BLaER1 (cell line): Measurements from ENCODE around the gene LRPAP1.
"Not testable (repeated sequence)": the region's sequence is repeated elsewhere in the genome, so short reads cannot be mapped to it uniquely, and the experiment has no call there.

Source experiments
- H3K27ac ChIP-seq: shearing (Covaris generic); formaldehyde crosslinking; 2 replicates; pipeline ENCODE4 v1.8.1; 2022
- H3K27me3 ChIP-seq: shearing (Covaris generic); formaldehyde crosslinking; 2 replicates; pipeline ENCODE4 v1.8.1; 2022
- H3K36me3 ChIP-seq: shearing (Covaris generic); formaldehyde crosslinking; 2 replicates; pipeline ENCODE4 v1.8.1; 2022
- H3K4me1 ChIP-seq: shearing (Covaris generic); formaldehyde crosslinking; 2 replicates; pipeline ENCODE4 v1.8.1; 2022
- H3K4me2 ChIP-seq: shearing (Covaris generic); formaldehyde crosslinking; 2 replicates; pipeline ENCODE4 v1.8.1; 2022
- H3K4me3 ChIP-seq: shearing (Covaris generic); formaldehyde crosslinking; 2 replicates; pipeline ENCODE4 v1.8.1; 2022
- H3K9ac ChIP-seq: shearing (Covaris generic); formaldehyde crosslinking; 2 replicates; pipeline ENCODE4 v1.8.1; 2022
- H3K9me3 ChIP-seq: shearing (Covaris generic); formaldehyde crosslinking; 2 replicates; pipeline ENCODE4 v1.8.1; 2022
- H4K20me1 ChIP-seq: shearing (Covaris generic); formaldehyde crosslinking; 2 replicates; pipeline ENCODE4 v1.8.1; 2022
- Cebpa-rat ChIP-seq: shearing (Covaris generic); IDR thresholded peaks from 2 replicates; pipeline ENCODE4 v1.8.1; 2022

The LRPAP1 gene

DNA sequence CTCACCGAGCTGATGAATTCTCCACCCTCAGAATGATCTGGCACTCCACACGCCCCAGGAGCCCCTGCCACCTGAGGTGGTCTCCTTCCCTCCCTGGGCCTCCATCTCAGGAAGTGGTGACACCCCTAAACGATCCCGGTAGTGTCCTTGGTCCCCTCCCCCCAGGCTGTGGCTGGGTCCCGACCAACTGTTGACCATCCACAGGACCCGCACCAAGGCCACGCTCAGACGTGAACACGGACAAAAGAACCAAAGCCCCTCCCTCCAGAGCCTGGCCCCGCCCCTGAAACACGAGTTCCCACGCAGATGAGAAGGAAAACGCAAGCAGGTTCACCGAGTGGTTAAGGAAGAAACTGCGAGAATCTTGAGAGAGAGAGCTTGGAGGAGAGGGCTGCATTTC lies 16.6 kb downstream of the LRPAP1 start:
- Histone ChIP-seq H3K36me3 (peaks cover 99% of the 10 kb centered on the region), H3K4me3 (no peak overlapping the region), H3K27ac (no peak overlapping the region), H4K20me1 (peaks cover 65% of the 10 kb centered on the region), H3K9ac (no peak overlapping the region), H3K4me1 (peaks cover 9% of the 10 kb centered on the region), H3K9me3 (no peaks in the 10 kb centered on the region), H3K4me2 (no peak overlapping the region), H3K27me3 (no peaks in the 10 kb centered on the region)
- no peak for TF ChIP-seq Cebpa-rat

GRCh38 chr4:3514806-3515501 lies 17.3 kb downstream of the LRPAP1 start:
- H3K9me3 ChIP-seq: no peaks in the 10 kb centered on the region
- H3K4me1 ChIP-seq: peaks cover 2% of the 10 kb centered on the region
- no peak overlapping the region for H3K27ac ChIP-seq
- H3K4me2 ChIP-seq: no peak overlapping the region
- H3K9ac ChIP-seq: no peak overlapping the region
- no peaks in the 10 kb centered on the region for H3K27me3 ChIP-seq
- peaks cover 99% of the 10 kb centered on the region for H3K36me3 ChIP-seq
- TF ChIP-seq Cebpa-rat: no peak
- no peak overlapping the region for H3K4me3 ChIP-seq
- peaks cover 65% of the 10 kb centered on the region for H4K20me1 ChIP-seq

GRCh38 chr4:3514221-3514780 lies 17.9 kb downstream of the LRPAP1 start:
- Histone ChIP-seq H3K4me3 (no peak overlapping the region), H3K27me3 (no peaks in the 10 kb centered on the region), H3K4me2 (no peak overlapping the region), H4K20me1 (peaks cover 65% of the 10 kb centered on the region), H3K9me3 (no peaks in the 10 kb centered on the region), H3K4me1 (no peaks in the 10 kb centered on the region), H3K36me3 (peaks cover 99% of the 10 kb centered on the region), H3K27ac (no peak overlapping the region), H3K9ac (no peak overlapping the region)
- TF ChIP-seq Cebpa-rat: no peak

DNA sequence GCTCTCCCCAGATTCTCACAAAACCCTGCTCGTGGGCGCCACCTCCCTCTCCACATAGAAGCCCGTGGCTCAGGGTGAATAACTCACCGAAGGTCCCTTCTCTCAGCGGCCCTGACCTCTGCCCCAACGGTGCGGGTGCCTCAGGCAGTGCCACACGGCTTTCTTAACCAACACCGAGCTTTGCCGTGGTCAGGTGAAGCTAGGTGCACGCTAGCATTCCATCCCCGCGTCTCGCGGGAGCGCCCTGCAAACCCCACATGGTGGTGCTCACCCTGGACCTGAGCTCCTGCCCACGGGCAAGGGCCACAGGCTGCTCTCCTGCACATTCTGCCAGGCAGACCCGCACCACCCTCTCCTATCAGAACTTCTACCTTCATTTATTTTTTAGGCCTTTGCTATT lies 18.4 kb downstream of the LRPAP1 start:
- peaks cover 62% of the 10 kb centered on the region for H4K20me1 ChIP-seq
- H3K4me1 ChIP-seq: no peaks in the 10 kb centered on the region
- H3K9ac ChIP-seq: no peak overlapping the region
- H3K4me2 ChIP-seq: no peak overlapping the region
- H3K9me3 ChIP-seq: no peaks in the 10 kb centered on the region
- no peak for TF ChIP-seq Cebpa-rat
- H3K27ac ChIP-seq: no peak overlapping the region
- no peaks in the 10 kb centered on the region for H3K27me3 ChIP-seq
- H3K36me3 ChIP-seq: peaks cover 98% of the 10 kb centered on the region
- H3K4me3 ChIP-seq: no peak overlapping the region

GRCh38 chr4:3512719-3513118 lies 19.5 kb downstream of the LRPAP1 start:
- peaks cover 99% of the 10 kb centered on the region for H3K36me3 ChIP-seq

DNA sequence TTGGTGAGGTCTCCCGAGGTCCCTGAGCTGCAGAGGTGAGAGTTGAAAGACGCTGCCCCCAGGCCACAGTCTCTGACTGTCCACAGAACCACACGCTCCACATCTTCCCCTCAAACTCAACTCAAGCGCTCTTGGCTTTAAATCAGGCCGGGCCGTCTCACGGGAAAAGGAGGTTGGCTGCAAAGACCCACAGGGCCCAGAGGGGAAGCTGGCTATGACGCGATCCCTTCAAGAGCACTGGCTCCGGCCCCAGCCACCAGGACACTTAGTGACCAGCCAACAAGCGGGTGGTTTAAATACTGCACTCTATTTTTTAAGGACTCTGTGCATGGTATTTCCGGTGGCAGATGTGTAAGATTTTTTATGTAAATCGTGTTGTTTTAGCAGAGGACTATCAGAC lies 19.9 kb downstream of the LRPAP1 start:
- no peak overlapping the region for H3K9ac ChIP-seq
- H4K20me1 ChIP-seq: peaks cover 66% of the 10 kb centered on the region
- H3K27me3 ChIP-seq: no peaks in the 10 kb centered on the region
- no peak overlapping the region for H3K27ac ChIP-seq
- H3K4me1 ChIP-seq: no peaks in the 10 kb centered on the region
- H3K9me3 ChIP-seq: no peaks in the 10 kb centered on the region
- H3K4me3 ChIP-seq: no peak overlapping the region
- H3K4me2 ChIP-seq: no peak overlapping the region
- peaks cover 99% of the 10 kb centered on the region for H3K36me3 ChIP-seq
- no peak for TF ChIP-seq Cebpa-rat

More at GRCh38 chr4:3512719-3513118, 19.5 kb downstream of the LRPAP1 start:
- Histone ChIP-seq H3K4me2 (no peak overlapping the region), H3K9me3 (no peaks in the 10 kb centered on the region), H3K27me3 (no peaks in the 10 kb centered on the region), H3K4me3 (no peak overlapping the region), H3K27ac (no peak overlapping the region), H3K4me1 (no peaks in the 10 kb centered on the region), H4K20me1 (peaks cover 66% of the 10 kb centered on the region), H3K9ac (no peak overlapping the region)
- TF ChIP-seq Cebpa-rat: no peak

- H3K4me3 ChIP-seq, H3K4me2 ChIP-seq, H3K4me1 ChIP-seq, H3K9me3 ChIP-seq, H3K9ac ChIP-seq, H3K27me3 ChIP-seq, H3K27ac ChIP-seq: not testable (repeated sequence)
- Histone ChIP-seq H3K36me3 (peaks cover 99% of the 10 kb centered on the region), H4K20me1 (peaks cover 66% of the 10 kb centered on the region)
These were observed 20.6 kb downstream of the LRPAP1 start for GRCh38 chr4:3511601-3512000.

- H3K27ac ChIP-seq: no peak overlapping the region
- no peak overlapping the region for H3K9ac ChIP-seq
- no peaks in the 10 kb centered on the region for H3K9me3 ChIP-seq
- H3K4me2 ChIP-seq: no peak overlapping the region
- TF ChIP-seq Cebpa-rat: no peak
- no peak overlapping the region for H3K4me3 ChIP-seq
- H3K36me3 ChIP-seq: peaks cover 99% of the 10 kb centered on the region
- no peaks in the 10 kb centered on the region for H3K27me3 ChIP-seq
- H4K20me1 ChIP-seq: peaks cover 66% of the 10 kb centered on the region
- no peaks in the 10 kb centered on the region for H3K4me1 ChIP-seq
These were observed 21.0 kb downstream of the LRPAP1 start for GRCh38 chr4:3511187-3511586.

GRCh38 chr4:3510481-3510880 lies 21.7 kb downstream of the LRPAP1 start:
- no peak for TF ChIP-seq Cebpa-rat
- Histone ChIP-seq H3K27ac (no peak overlapping the region), H3K4me3 (no peak overlapping the region), H3K4me2 (no peak overlapping the region), H3K9me3 (no peaks in the 10 kb centered on the region), H3K27me3 (no peaks in the 10 kb centered on the region), H3K4me1 (no peaks in the 10 kb centered on the region), H4K20me1 (peaks cover 69% of the 10 kb centered on the region), H3K36me3 (peaks cover 99% of the 10 kb centered on the region), H3K9ac (no peak overlapping the region)

DNA sequence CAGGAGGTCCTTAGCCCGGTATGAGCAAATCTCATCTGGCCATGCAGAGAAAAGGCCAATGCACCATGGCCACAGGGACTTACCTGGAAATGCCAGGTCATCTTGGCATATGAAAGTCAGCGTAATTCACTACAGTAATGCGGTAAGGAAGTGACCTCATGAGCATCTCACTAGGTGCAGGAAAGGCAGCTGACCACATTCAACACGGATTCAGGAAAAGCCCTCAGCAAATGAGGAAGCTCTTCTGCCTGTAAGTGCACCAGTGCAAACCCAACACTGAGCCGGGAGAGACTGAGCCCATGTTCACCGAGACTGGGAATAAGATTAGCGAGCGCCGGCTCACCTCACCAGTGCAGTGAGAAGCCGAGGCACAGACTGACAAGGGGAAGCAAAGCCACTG lies 23.7 kb downstream of the LRPAP1 start:
- Histone ChIP-seq H3K4me3 (no peak overlapping the region), H3K9me3 (no peaks in the 10 kb centered on the region), H4K20me1 (peaks cover 76% of the 10 kb centered on the region), H3K27me3 (no peaks in the 10 kb centered on the region), H3K9ac (no peak overlapping the region), H3K27ac (no peak overlapping the region), H3K36me3 (peaks cover 99% of the 10 kb centered on the region), H3K4me2 (no peak overlapping the region), H3K4me1 (no peaks in the 10 kb centered on the region)
- TF ChIP-seq Cebpa-rat: no peak

DNA sequence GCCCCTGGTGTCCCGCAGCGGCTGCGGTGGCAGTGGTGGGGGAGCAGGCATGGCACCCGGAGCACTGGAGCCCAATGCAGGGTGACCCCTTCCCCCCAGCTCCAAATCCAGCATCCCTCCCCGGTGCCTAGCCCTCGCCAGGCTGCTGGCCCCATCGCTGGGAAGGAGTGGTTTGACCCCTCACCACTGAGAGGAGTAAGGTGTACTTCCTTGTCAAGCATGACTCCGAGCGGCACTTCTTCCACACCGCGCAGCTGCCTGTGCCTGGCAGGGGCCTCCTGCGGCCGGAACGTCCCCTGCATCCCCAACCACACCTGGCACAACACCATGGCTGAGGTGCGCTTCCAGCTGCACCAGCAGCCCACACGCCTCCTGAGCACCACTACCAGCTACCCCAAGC lies 27.0 kb downstream of the LRPAP1 start:
- no peak overlapping the region for H3K4me3 ChIP-seq
- no peak overlapping the region for H3K27ac ChIP-seq
- no peak overlapping the region for H3K4me2 ChIP-seq
- no peaks in the 10 kb centered on the region for H3K9me3 ChIP-seq
- no peak for TF ChIP-seq Cebpa-rat
- H4K20me1 ChIP-seq: peaks cover 96% of the 10 kb centered on the region
- no peak overlapping the region for H3K9ac ChIP-seq
- no peaks in the 10 kb centered on the region for H3K27me3 ChIP-seq
- H3K4me1 ChIP-seq: peaks cover 11% of the 10 kb centered on the region
- peaks cover 99% of the 10 kb centered on the region for H3K36me3 ChIP-seq
